Endothelial cell of umbilical vein (primary cell): ENCODE results near the gene DENND1A. TPM values are rescaled to one million over a fixed set of nuclear protein-coding genes. Genes with fewer than 3 reads are reported as not detected.

ENCODE experiments used
- BruUV-seq: library from RNA; stranded (reverse); fragments of 400-500 nt; replicated peaks from 2 replicates; lab custom pipeline; 2021; lab: Mats Ljungman, UMichigan
- CTCF ChIA-PET: fragments of 300-600, 350-600 bp; sonication (Branson Sonifier 250); formaldehyde crosslinking; loops from one replicate; lab custom pipeline; 2021; ENCODE audit warnings: antibody characterized with exemption, inconsistent platforms; lab: Charles Lee
- POLR2A ChIA-PET: fragments of 300-600, 350-600 bp; sonication (Branson Sonifier 250); formaldehyde crosslinking; loops from one replicate; lab custom pipeline; 2021; ENCODE audit warnings: antibody characterized with exemption, inconsistent platforms; lab: Charles Lee
- DNase-seq: peaks from one replicate; pipeline ENCODE4 v3.0.0-alpha.2; 2011; ENCODE audit warnings: low read depth, low spot score
- FAIRE-seq: peaks from 2 replicates; lab custom pipeline; 2011; peaks lifted over from hg19 to GRCh38; lab: Jason Lieb, UNC
- H2AFZ ChIP-seq: 2 replicates; pipeline ENCODE4 v1.6.0; 2012; ENCODE audit warnings: low read depth, low read length, control low read depth, inconsistent platforms
- H3K27ac ChIP-seq: 2 replicates; pipeline ENCODE4 v1.5.1; 2011; ENCODE audit warnings: low read depth, mild to moderate bottlenecking, control low read depth, low read length, moderate library complexity; ENCODE audit not compliant: insufficient read depth
- H3K27me3 ChIP-seq, 2 experiments: 2 replicates each; pipeline versions ENCODE4 v1.6.0 to v1.6.1; 2011; ENCODE audit warnings: low read length in 2 of 2, mixed read lengths in 1 of 2; ENCODE audit not compliant: control insufficient read depth in 2 of 2, insufficient read depth in 2 of 2
- H3K36me3 ChIP-seq, 2 experiments: 2 replicates in 1 of 2; 3 replicates in 1 of 2; pipeline ENCODE4 v1.5.1; 2011; ENCODE audit warnings: low read length in 2 of 2, mild to moderate bottlenecking in 1 of 2, moderate library complexity in 1 of 2; ENCODE audit not compliant: control insufficient read depth in 2 of 2, insufficient read depth in 2 of 2; ENCODE audit errors: extremely low read depth in 1 of 2
- H3K4me1 ChIP-seq: 3 replicates; pipeline ENCODE4 v1.5.1; 2011; ENCODE audit warnings: mild to moderate bottlenecking, low read length; ENCODE audit not compliant: control insufficient read depth, insufficient read depth; ENCODE audit errors: extremely low read depth
- H3K4me2 ChIP-seq: 2 replicates; pipeline ENCODE4 v1.6.1; 2011; ENCODE audit warnings: low read length, control low read depth, mixed read lengths; ENCODE audit not compliant: insufficient read depth
- H3K4me3 ChIP-seq, 3 experiments: fragments of 200-600 bp in 1 of 3; sonication (generic), shearing (Covaris generic) in 1 of 3; replicated peaks in 1 of 3; 2 replicates each; pipeline ENCODE4 v1.5.1; 2011 to 2016; ENCODE audit warnings: control low read depth in 3 of 3, low read length in 3 of 3, mild to moderate bottlenecking in 2 of 3, inconsistent platforms in 1 of 3, low read depth in 1 of 3, moderate library complexity in 1 of 3; ENCODE audit not compliant: insufficient read depth in 1 of 3
- H3K79me2 ChIP-seq: 2 replicates; pipeline ENCODE4 v1.6.0; 2012; ENCODE audit warnings: low read length, inconsistent platforms; ENCODE audit not compliant: control insufficient read depth, insufficient read depth
- H3K9ac ChIP-seq: replicated peaks from 2 replicates; pipeline ENCODE3; 2011; ENCODE audit warnings: low read length, control low read depth; ENCODE audit not compliant: insufficient read depth; ENCODE audit errors: extremely low read depth
- H3K9me1 ChIP-seq: replicated peaks from 3 replicates; pipeline ENCODE4 v1.6.0; 2011; ENCODE audit warnings: mild to moderate bottlenecking, low read length; ENCODE audit not compliant: control insufficient read depth, insufficient read depth; ENCODE audit errors: extremely low read depth
- H3K9me3 ChIP-seq: replicated peaks from 2 replicates; pipeline ENCODE4 v1.5.1; 2012; ENCODE audit warnings: low read length, inconsistent platforms; ENCODE audit not compliant: control insufficient read depth, insufficient read depth
- H4K20me1 ChIP-seq: replicated peaks from 2 replicates; pipeline ENCODE3; 2011; ENCODE audit warnings: mild to moderate bottlenecking, low read length; ENCODE audit not compliant: control insufficient read depth, insufficient read depth; ENCODE audit errors: extremely low read depth
- CTCF ChIP-seq, 2 donors: IDR thresholded peaks; 1 replicate in 1 of 2; 2 replicates in 1 of 2; pipeline ENCODE4 v1.5.1; 2011; ENCODE audit warnings: low read length in 2 of 2, mild to moderate bottlenecking in 2 of 2, moderate library complexity in 2 of 2, control low read depth in 1 of 2, inconsistent platforms in 1 of 2, low read depth in 1 of 2; ENCODE audit not compliant: insufficient read depth in 1 of 2; ENCODE audit errors: extremely low read depth in 1 of 2
- EZH2 ChIP-seq: IDR thresholded peaks from 2 replicates; pipeline ENCODE4 v1.6.1; 2012; ENCODE audit warnings: borderline replicate concordance, low read depth, mild to moderate bottlenecking, moderate library complexity, low read length, inconsistent platforms; ENCODE audit not compliant: severe bottlenecking
- FOS ChIP-seq: IDR thresholded peaks from 2 replicates; pipeline ENCODE4 v1.6.1; 2011; ENCODE audit warnings: mild to moderate bottlenecking, low read length, moderate library complexity, borderline replicate concordance; ENCODE audit not compliant: insufficient read depth
- GATA2 ChIP-seq: IDR thresholded peaks from 2 replicates; pipeline ENCODE4 v1.7.0; 2011; ENCODE audit warnings: low read depth, mild to moderate bottlenecking, moderate library complexity, mixed read lengths, low read length; ENCODE audit not compliant: insufficient read length, insufficient read depth
- JUN ChIP-seq: IDR thresholded peaks from 2 replicates; pipeline ENCODE4 v1.6.1; 2011; ENCODE audit warnings: borderline replicate concordance, low read depth; ENCODE audit not compliant: insufficient read length, insufficient read depth
- MAX ChIP-seq: IDR thresholded peaks from 2 replicates; pipeline ENCODE4 v1.6.1; 2011; ENCODE audit not compliant: insufficient read depth, insufficient read length
- MYC ChIP-seq: IDR thresholded peaks from one replicate; pipeline ENCODE4 v1.6.1; 2011; ENCODE audit warnings: mild to moderate bottlenecking, low read depth, low read length
- POLR2A ChIP-seq: IDR thresholded peaks from 2 replicates; pipeline ENCODE4 v1.6.1; 2012; ENCODE audit warnings: low read depth, mild to moderate bottlenecking, control low read depth, low read length
- POLR2AphosphoS5 ChIP-seq: IDR thresholded peaks from 2 replicates; pipeline ENCODE4 v1.6.1; 2012; ENCODE audit warnings: low read depth, mild to moderate bottlenecking, control low read depth, low read length, moderate library complexity; ENCODE audit not compliant: insufficient read depth
- dilution Hi-C: fragments of 300-500 bp; cut with MboI; formaldehyde crosslinking; loops from one replicate; pipeline ENCODE4 v1.15.0; 2019; ENCODE audit warnings: low sequenced_read_pairs; ENCODE audit not compliant: extremely low pct_ligation_motif_present
- intact Hi-C: fragments of 100-400 bp; cut with micrococcal nuclease; formaldehyde crosslinking; loops from one replicate; pipeline ENCODE4 v1.10.0; 2022
- polyA plus RNA-seq, 4 experiments: library from polyadenylated mRNA; depleted of rRNA in 3 of 4; stranded (reverse) in 3 of 4; unstranded in 1 of 4; fragments of >200 nt; gene quantifications; 2 replicates each; pipeline versions ENCODE4 v1.2.1 to v1.2.3, GENCODE V29; 2011 to 2012; ENCODE audit warnings: missing spikeins in 1 of 4
- total RNA-seq: library from RNA; stranded (reverse); gene quantifications from 2 replicates; pipeline ENCODE4 v1.2.3, GENCODE V29; 2021

DENND1A gene
- total and polyA plus RNA-seq, 2 donors (not counting 3 experiments of a cell fraction or from before 2014, with no cell fraction given) = 18.5 to 24.5 TPM

GRCh38 chr9:123757960-123758359 is 172.0 kb downstream of the DENND1A start:
- ChIA-PET CTCF (interaction anchor here (0.6 to 1.4 kb wide), 3 partner anchors 10 to 286 kb away, joined by 4 read pairs; no protein-coding TSS in a partner anchor), POLR2A (no interaction called here)
- FAIRE-seq = no peak
- no peaks in the 10 kb centered on the region for H3K36me3 ChIP-seq
- no peaks in the 10 kb centered on the region for H3K4me1 ChIP-seq
- H4K20me1 ChIP-seq = no peaks in the 10 kb centered on the region
- TF ChIP-seq EZH2 = no peak
- no peak for TF ChIP-seq POLR2A
- TF ChIP-seq MAX = no peak
- no peak for TF ChIP-seq JUN
- no peak for TF ChIP-seq CTCF (IDR thresholded peaks at IDR 0.05; ENCODE audit: extremely low read depth in 1 of 2, insufficient read depth in 1 of 2, low read depth in 1 of 2, low read length in 2 of 2)
- no peak overlapping the region for H3K4me3 ChIP-seq
- no peaks in the 10 kb centered on the region for H3K9me1 ChIP-seq
- H3K27ac ChIP-seq = no peak overlapping the region
- intact Hi-C loops (no loop called here), dilution Hi-C loops (no loop called here)
- H2AFZ ChIP-seq = no peak overlapping the region
- no TSS peak for BruUV-seq
- no peak overlapping the region for H3K4me2 ChIP-seq
- H3K9ac ChIP-seq = no peak overlapping the region
- no peaks in the 10 kb centered on the region for H3K9me3 ChIP-seq
- no peaks in the 10 kb centered on the region for H3K27me3 ChIP-seq
- no peak for DNase-seq
- H3K79me2 ChIP-seq = no peaks in the 10 kb centered on the region

- Histone ChIP-seq H2AFZ (no peak overlapping the region), H3K4me2 (no peak overlapping the region), H3K9ac (no peak overlapping the region), H3K36me3 (no peaks in the 10 kb centered on the region), H4K20me1 (no peaks in the 10 kb centered on the region), H3K4me3 (no peak overlapping the region), H3K4me1 (no peaks in the 10 kb centered on the region), H3K9me1 (no peaks in the 10 kb centered on the region), H3K9me3 (no peaks in the 10 kb centered on the region), H3K27ac (no peak overlapping the region), H3K27me3 (no peaks in the 10 kb centered on the region), H3K79me2 (no peaks in the 10 kb centered on the region)
- no peak for TF ChIP-seq MAX
- no peak for TF ChIP-seq GATA2
- TF ChIP-seq JUN = no peak
- TF ChIP-seq CTCF (IDR thresholded peaks at IDR 0.05; ENCODE audit: extremely low read depth in 1 of 2, insufficient read depth in 1 of 2, low read depth in 1 of 2, low read length in 2 of 2) = no peak
- no peak for TF ChIP-seq MYC
- no peak for TF ChIP-seq EZH2
- no peak for TF ChIP-seq FOS
- no peak for TF ChIP-seq POLR2A
- no peak for TF ChIP-seq POLR2AphosphoS5
- intact Hi-C loops = no loop called here
- dilution Hi-C loops = no loop called here
- CTCF ChIA-PET = interaction anchor here (0.6 to 1.4 kb wide), 4 partner anchors 9 to 286 kb away, joined by 3 to 4 read pairs (median 4); no protein-coding TSS in a partner anchor
- no TSS peak for BruUV-seq
- DNase-seq = no peak
- POLR2A ChIA-PET = no interaction called here
- FAIRE-seq = no peak
Observed at GRCh38 chr9:123757547-123757946, 172.4 kb downstream of the DENND1A start.
